GM12872 (cell line): ENCODE results near the gene ZKSCAN3.

ENCODE experiments used
- CTCF ChIP-seq: IDR thresholded peaks from 3 replicates; pipeline ENCODE4 v1.5.1; 2011; ENCODE audit warnings: low read depth, mild to moderate bottlenecking, low read length, moderate library complexity; ENCODE audit not compliant: insufficient read depth

Gene ZKSCAN3

GRCh38 chr6:28371706-28372451, 22.1 kb downstream of the ZKSCAN3 start:
- no peak for TF ChIP-seq CTCF

GRCh38 chr6:28373925-28374324, 24.2 kb downstream of the ZKSCAN3 start:
- TF ChIP-seq CTCF = no peak

- TF ChIP-seq CTCF = no peak
Observed at GRCh38 chr6:28377879-28378278, 28.1 kb downstream of the ZKSCAN3 start.

GRCh38 chr6:28378644-28379043, 28.9 kb downstream of the ZKSCAN3 start:
- TF ChIP-seq CTCF = no peak

GRCh38 chr6:28380381-28380780, 30.6 kb downstream of the ZKSCAN3 start:
- TF ChIP-seq CTCF = no peak

- peak; percentile 51 for TF ChIP-seq CTCF
Observed at GRCh38 chr6:28383235-28384142, 33.7 kb downstream of the ZKSCAN3 start.

- TF ChIP-seq CTCF = no peak
Observed at GRCh38 chr6:28384143-28384533, 34.4 kb downstream of the ZKSCAN3 start.
